PC-3 (cell line): ENCODE results near the gene HTR2A. TPM values are rescaled to one million over a fixed set of nuclear protein-coding genes. Genes with fewer than 3 reads are reported as not detected.

Experiments used
- ATAC-seq: fragments of 200-7000 bp; cut with Tn5 transposase; 2 replicates; pipeline ENCODE4 v1.9.1; 2020; ENCODE audit warnings: mild to moderate bottlenecking, moderate library complexity
- BruUV-seq: library from RNA; stranded (reverse); fragments of 400-500 nt; replicated peaks from 2 replicates; lab custom pipeline; 2021; lab: Mats Ljungman, UMichigan
- CTCF ChIA-PET: fragments of 300-600 bp; sonication (Branson Sonifier 250); formaldehyde crosslinking; loops from one replicate; lab custom pipeline; 2022; ENCODE audit warnings: antibody characterized with exemption; lab: Charles Lee
- POLR2A ChIA-PET: fragments of 300-600 bp; sonication (Branson Sonifier 250); formaldehyde crosslinking; loops from one replicate; lab custom pipeline; 2022; ENCODE audit warnings: antibody characterized with exemption; ENCODE audit not compliant: unreplicated experiment; lab: Charles Lee
- DNase-seq: peaks from one replicate; pipeline ENCODE4 v3.0.0-alpha.2; 2015
- H2AFZ ChIP-seq: fragments of 300-600 bp; sonication (generic); 2 replicates; pipeline ENCODE4 v1.6.0; 2016; ENCODE audit warnings: antibody characterized with exemption, low read length
- H3F3A ChIP-seq: fragments of 300-600 bp; sonication (generic); one replicate; pipeline ENCODE4 v1.6.0; 2017; ENCODE audit warnings: antibody characterized with exemption, low read length, control low read depth, mild to moderate bottlenecking; ENCODE audit not compliant: unreplicated experiment
- H3K27ac ChIP-seq: fragments of 300-600 bp; sonication (generic); 2 replicates; pipeline ENCODE4 v1.5.1; 2016; ENCODE audit warnings: mild to moderate bottlenecking, low read length
- H3K27me3 ChIP-seq: fragments of 300-600 bp; sonication (generic); 2 replicates; pipeline ENCODE4 v1.6.1; 2016; ENCODE audit warnings: low read length, mixed read lengths
- H3K36me3 ChIP-seq: fragments of 300-600 bp; sonication (generic); 2 replicates; pipeline ENCODE4 v1.6.1; 2016; ENCODE audit warnings: low read depth, mixed run types, low read length, mixed read lengths
- H3K4me1 ChIP-seq: fragments of 300-600 bp; sonication (generic); 2 replicates; pipeline ENCODE4 v1.5.1; 2016; ENCODE audit warnings: low read length; ENCODE audit not compliant: insufficient read depth
- H3K4me2 ChIP-seq: fragments of 300-600 bp; sonication (generic); 2 replicates; pipeline ENCODE4 v1.6.0; 2016; ENCODE audit warnings: low read length
- H3K4me3 ChIP-seq: fragments of 300-600 bp; sonication (generic); 2 replicates; pipeline ENCODE4 v1.5.1; 2016; ENCODE audit warnings: mild to moderate bottlenecking, low read length, mixed read lengths
- H3K79me2 ChIP-seq: fragments of 300-600 bp; sonication (generic); 2 replicates; pipeline ENCODE4 v1.6.1; 2017; ENCODE audit warnings: low read length, mixed read lengths
- H3K9ac ChIP-seq: fragments of 300-600 bp; sonication (generic); 2 replicates; pipeline ENCODE4 v1.6.0; 2016; ENCODE audit warnings: mild to moderate bottlenecking, low read length
- H3K9me2 ChIP-seq: fragments of 300-600 bp; sonication (generic); replicated peaks from 2 replicates; pipeline ENCODE4 v1.6.1; 2016; ENCODE audit warnings: mixed run types, low read length, mixed read lengths
- H3K9me3 ChIP-seq: fragments of 300-600 bp; sonication (generic); 2 replicates; pipeline ENCODE4 v1.6.1; 2016; ENCODE audit warnings: low read length, mixed read lengths
- H4K20me1 ChIP-seq: fragments of 300-600 bp; sonication (generic); 2 replicates; pipeline ENCODE4 v1.6.1; 2016; ENCODE audit warnings: low read length, mixed read lengths
- CTCF ChIP-seq: fragments of 300-600 bp; sonication (generic); conservative IDR thresholded peaks from 2 replicates; pipeline ENCODE4 v1.5.1; 2017; ENCODE audit warnings: antibody characterized with exemption, low read depth, mild to moderate bottlenecking, low read length
- EZH2 ChIP-seq: fragments of 300-600 bp; sonication (generic); IDR thresholded peaks from one replicate; pipeline ENCODE4 v1.6.1; 2017; ENCODE audit warnings: antibody characterized with exemption, mild to moderate bottlenecking, low read length; ENCODE audit not compliant: unreplicated experiment
- EZH2phosphoT487 ChIP-seq: fragments of 300-600 bp; sonication (generic); IDR thresholded peaks from 2 replicates; pipeline ENCODE4 v1.6.1; 2018; ENCODE audit warnings: mild to moderate bottlenecking, antibody characterized with exemption, low read length, borderline replicate concordance
- intact Hi-C: fragments of 100-400 bp; cut with micrococcal nuclease; formaldehyde crosslinking; loops from 2 replicates; pipeline ENCODE4 v1.9.0; 2023
- total RNA-seq: library from RNA; depleted of rRNA; stranded (reverse); fragments of >200 nt; gene quantifications from 2 replicates; pipeline ENCODE4 v1.2.3, GENCODE V29; 2014

The HTR2A gene
- total RNA-seq, 1 experiment from 2014 or later = 0.04 TPM

- Histone ChIP-seq H3K9me3 (no peaks in the 10 kb centered on the region), H3K36me3 (no peaks in the 10 kb centered on the region), H3K4me1 (no peaks in the 10 kb centered on the region), H3F3A (no peaks in the 10 kb centered on the region), H3K9me2 (no peaks in the 10 kb centered on the region), H3K4me3 (no peak overlapping the region), H2AFZ (no peak overlapping the region), H4K20me1 (no peaks in the 10 kb centered on the region), H3K79me2 (no peaks in the 10 kb centered on the region), H3K4me2 (no peak overlapping the region), H3K9ac (no peak overlapping the region), H3K27me3 (peaks cover 10% of the 10 kb centered on the region; the same call in 1 of the 2 replicates), H3K27ac (no peak overlapping the region)
- intact Hi-C loops = no loop called here
- POLR2A ChIA-PET = no interaction called here
- ATAC-seq (no peak), DNase-seq (no peak)
- no TSS peak for BruUV-seq
- CTCF ChIA-PET = no interaction called here
- no peak for TF ChIP-seq EZH2
- TF ChIP-seq EZH2phosphoT487 = no peak
- no peak for TF ChIP-seq CTCF
These were observed 15.2 kb downstream of the HTR2A start for GRCh38 chr13:46881621-46882020.

GRCh38 chr13:46874006-46874405 lies 22.8 kb downstream of the HTR2A start:
- Histone ChIP-seq H3K9me2 (no peaks in the 10 kb centered on the region), H4K20me1 (no peaks in the 10 kb centered on the region), H3K4me2 (no peak overlapping the region), H3K4me1 (no peaks in the 10 kb centered on the region), H3K4me3 (no peak overlapping the region), H2AFZ (no peak overlapping the region), H3K36me3 (no peaks in the 10 kb centered on the region), H3K79me2 (no peaks in the 10 kb centered on the region), H3K9me3 (no peaks in the 10 kb centered on the region), H3K27me3 (peaks cover 11% of the 10 kb centered on the region), H3F3A (no peaks in the 10 kb centered on the region), H3K9ac (no peak overlapping the region), H3K27ac (no peak overlapping the region)
- BruUV-seq = no TSS peak
- DNase-seq (no peak), ATAC-seq (no peak)
- TF ChIP-seq EZH2 = no peak
- TF ChIP-seq EZH2phosphoT487 = no peak
- no peak for TF ChIP-seq CTCF
- intact Hi-C loops = no loop called here
- POLR2A ChIA-PET = no interaction called here
- CTCF ChIA-PET = no interaction called here

- ChIA-PET POLR2A (no interaction called here), CTCF (no interaction called here)
- no peaks in the 10 kb centered on the region for H3K9me3 ChIP-seq
- no peak overlapping the region for H3K4me2 ChIP-seq
- no peak for TF ChIP-seq EZH2
- TF ChIP-seq CTCF = no peak
- TF ChIP-seq EZH2phosphoT487 = no peak
- no TSS peak for BruUV-seq
- no peaks in the 10 kb centered on the region for H3K9me2 ChIP-seq
- no peaks in the 10 kb centered on the region for H4K20me1 ChIP-seq
- H3K27me3 ChIP-seq = peaks cover 7% of the 10 kb centered on the region; the same call in 1 of the 2 replicates
- DNase-seq (no peak), ATAC-seq (no peak)
- H3K4me3 ChIP-seq = no peak overlapping the region
- H3F3A ChIP-seq = no peaks in the 10 kb centered on the region
- H3K9ac ChIP-seq = no peak overlapping the region
- H3K36me3 ChIP-seq = no peaks in the 10 kb centered on the region
- H3K4me1 ChIP-seq = no peaks in the 10 kb centered on the region
- intact Hi-C loops = no loop called here
- no peaks in the 10 kb centered on the region for H3K79me2 ChIP-seq
- H2AFZ ChIP-seq = no peak overlapping the region
- H3K27ac ChIP-seq = no peak overlapping the region
These were observed 25.3 kb downstream of the HTR2A start for GRCh38 chr13:46871557-46871956.
